Endothelial cell (in vitro differentiated cells): ENCODE results near the gene EDA2R. TPM values are rescaled to one million over a fixed set of nuclear protein-coding genes. Genes with fewer than 3 reads are reported as not detected.

ENCODE experiments used
- DNase-seq: peaks from one replicate; pipeline ENCODE4 v3.0.0; 2021; ENCODE audit warnings: low spot score
- H3K27ac Mint-ChIP-seq: one replicate; pipeline ENCODE4 v1.8.0; 2021; ENCODE audit warnings: mixed read lengths, inconsistent platforms; ENCODE audit not compliant: unreplicated experiment
- H3K27me3 Mint-ChIP-seq: one replicate; pipeline ENCODE4 v1.8.0; 2021; ENCODE audit warnings: mild to moderate bottlenecking, moderate library complexity, mixed read lengths, inconsistent platforms; ENCODE audit not compliant: unreplicated experiment
- H3K36me3 Mint-ChIP-seq: one replicate; pipeline ENCODE4 v1.8.0; 2021; ENCODE audit warnings: mild to moderate bottlenecking, low read depth, mixed read lengths, inconsistent platforms; ENCODE audit not compliant: unreplicated experiment
- H3K4me1 Mint-ChIP-seq: one replicate; pipeline ENCODE4 v1.8.0; 2021; ENCODE audit warnings: mild to moderate bottlenecking, mixed read lengths, inconsistent platforms; ENCODE audit not compliant: unreplicated experiment
- H3K4me3 Mint-ChIP-seq: one replicate; pipeline ENCODE4 v1.8.0; 2021; ENCODE audit warnings: mild to moderate bottlenecking, mixed read lengths, inconsistent platforms; ENCODE audit not compliant: unreplicated experiment
- H3K9me3 Mint-ChIP-seq: one replicate; pipeline ENCODE4 v1.8.0; 2021; ENCODE audit warnings: mixed read lengths, inconsistent platforms; ENCODE audit not compliant: unreplicated experiment
- total RNA-seq: library from RNA; stranded (reverse); fragmentation: NEBNext Ultra II Directional; extraction: Animal tissue kit (Norgen Biotek cat#: 25700); gene quantifications from one replicate; pipeline ENCODE4 v1.2.1, GENCODE V29; 2021; ENCODE audit not compliant: unreplicated experiment
- TF ChIP-seq, protein P1 (sequence below): fragments of 200-600 bp; sonication (generic); IDR thresholded peaks from one replicate; pipeline ENCODE4 v1.5.0; 2021; ENCODE audit warnings: antibody characterized with exemption; ENCODE audit not compliant: unreplicated experiment

EDA2R gene
- total RNA-seq, 1 donor from 2014 or later = 13.0 TPM

DNA sequence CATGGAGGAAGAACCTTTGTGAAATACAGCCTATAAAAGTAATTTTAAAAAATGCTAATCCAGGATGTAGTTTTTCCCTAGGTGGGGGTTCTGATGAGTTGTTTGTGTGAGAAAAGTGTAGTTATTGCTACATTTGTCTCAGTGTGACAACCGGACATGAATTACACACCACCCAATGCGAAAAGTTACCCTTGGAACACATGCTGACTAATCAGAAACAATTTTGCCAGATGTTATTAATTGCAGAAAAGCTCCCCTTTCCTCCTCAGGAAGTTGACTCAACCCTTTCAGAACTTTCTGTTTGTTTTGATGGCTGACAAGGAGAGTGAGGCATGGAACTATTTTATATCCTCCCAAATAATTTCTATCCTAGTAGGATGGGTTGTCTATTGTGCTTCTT is 38.1 kb upstream of the EDA2R start:
- no peak overlapping the region for H3K4me3 Mint-ChIP-seq
- H3K9me3 Mint-ChIP-seq = no peaks in the 10 kb centered on the region
- TF ChIP-seq, protein P1, sequence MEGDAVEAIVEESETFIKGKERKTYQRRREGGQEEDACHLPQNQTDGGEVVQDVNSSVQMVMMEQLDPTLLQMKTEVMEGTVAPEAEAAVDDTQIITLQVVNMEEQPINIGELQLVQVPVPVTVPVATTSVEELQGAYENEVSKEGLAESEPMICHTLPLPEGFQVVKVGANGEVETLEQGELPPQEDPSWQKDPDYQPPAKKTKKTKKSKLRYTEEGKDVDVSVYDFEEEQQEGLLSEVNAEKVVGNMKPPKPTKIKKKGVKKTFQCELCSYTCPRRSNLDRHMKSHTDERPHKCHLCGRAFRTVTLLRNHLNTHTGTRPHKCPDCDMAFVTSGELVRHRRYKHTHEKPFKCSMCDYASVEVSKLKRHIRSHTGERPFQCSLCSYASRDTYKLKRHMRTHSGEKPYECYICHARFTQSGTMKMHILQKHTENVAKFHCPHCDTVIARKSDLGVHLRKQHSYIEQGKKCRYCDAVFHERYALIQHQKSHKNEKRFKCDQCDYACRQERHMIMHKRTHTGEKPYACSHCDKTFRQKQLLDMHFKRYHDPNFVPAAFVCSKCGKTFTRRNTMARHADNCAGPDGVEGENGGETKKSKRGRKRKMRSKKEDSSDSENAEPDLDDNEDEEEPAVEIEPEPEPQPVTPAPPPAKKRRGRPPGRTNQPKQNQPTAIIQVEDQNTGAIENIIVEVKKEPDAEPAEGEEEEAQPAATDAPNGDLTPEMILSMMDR = no peak
- DNase-seq = no peak
- H3K4me1 Mint-ChIP-seq = peaks cover 4% of the 10 kb centered on the region
- no peaks in the 10 kb centered on the region for H3K27me3 Mint-ChIP-seq
- H3K27ac Mint-ChIP-seq = no peak overlapping the region
- H3K36me3 Mint-ChIP-seq = no peaks in the 10 kb centered on the region

DNA sequence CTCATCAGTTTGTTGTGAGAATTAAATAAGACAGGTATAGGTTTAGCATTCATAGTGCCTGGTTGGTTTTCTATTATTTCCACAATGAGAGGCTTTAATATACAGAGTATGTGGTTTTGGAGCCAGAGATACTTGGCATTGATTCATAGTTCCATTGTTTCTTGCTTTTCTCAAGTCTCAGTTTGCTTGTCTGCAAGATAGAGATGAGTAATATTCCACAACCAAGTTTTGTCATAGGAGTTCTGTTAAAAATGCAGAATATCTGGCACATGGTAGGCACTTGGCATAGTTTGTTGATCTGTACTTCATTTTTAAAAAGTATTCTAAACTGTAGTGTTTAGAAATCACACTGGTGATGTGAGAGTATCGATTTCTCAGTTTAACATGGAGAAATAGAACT is 37.5 kb upstream of the EDA2R start:
- TF ChIP-seq, protein P1 = no peak
- Mint-ChIP-seq H3K27ac (peak overlapping the region; percentile 75), H3K9me3 (no peaks in the 10 kb centered on the region), H3K36me3 (no peaks in the 10 kb centered on the region), H3K4me3 (no peak overlapping the region), H3K27me3 (no peaks in the 10 kb centered on the region), H3K4me1 (peaks cover 4% of the 10 kb centered on the region)
- no peak for DNase-seq

DNA sequence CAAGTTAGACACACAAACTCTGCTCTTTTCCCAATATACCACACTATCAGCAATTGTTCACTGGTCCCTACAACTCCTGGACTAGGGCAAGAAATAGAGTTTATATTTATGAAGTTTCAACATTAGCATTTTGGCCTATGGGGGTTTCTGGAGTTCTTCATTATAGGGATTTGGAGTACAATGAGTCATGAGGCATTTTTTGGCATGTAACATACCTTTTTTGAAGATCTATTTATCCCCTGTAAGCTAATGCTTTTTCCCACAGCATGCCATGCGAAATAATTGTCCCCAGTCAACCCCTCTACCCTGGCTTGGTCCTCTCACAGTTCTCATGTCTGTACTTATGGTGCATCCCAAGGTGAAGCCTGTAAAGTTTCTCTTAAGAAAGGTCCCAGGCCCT is 36.7 kb upstream of the EDA2R start:
- TF ChIP-seq, protein P1 = no peak
- no peak overlapping the region for H3K4me3 Mint-ChIP-seq
- no peak overlapping the region for H3K27ac Mint-ChIP-seq
- no peak for DNase-seq
- H3K36me3 Mint-ChIP-seq = no peaks in the 10 kb centered on the region
- H3K9me3 Mint-ChIP-seq = no peaks in the 10 kb centered on the region
- no peaks in the 10 kb centered on the region for H3K27me3 Mint-ChIP-seq
- peaks cover 4% of the 10 kb centered on the region for H3K4me1 Mint-ChIP-seq

DNA sequence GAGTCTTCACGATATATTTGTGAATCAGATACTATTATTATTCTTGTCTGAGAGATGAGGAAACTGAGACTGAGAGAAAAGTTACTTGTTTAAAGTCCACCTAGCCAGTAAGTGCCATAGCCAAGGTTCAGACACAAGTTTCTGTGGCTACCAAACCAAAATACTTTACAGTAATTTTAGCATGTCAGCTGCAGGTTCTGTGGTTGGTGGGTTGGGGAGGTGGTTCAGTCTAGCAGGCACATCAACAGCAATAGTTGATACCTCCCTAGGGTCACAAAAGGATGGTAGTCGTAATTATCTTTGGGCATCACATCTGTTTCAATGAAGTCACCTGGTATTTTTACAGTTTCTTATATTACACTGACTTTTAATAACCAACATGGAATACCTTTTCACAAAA is 35.6 kb upstream of the EDA2R start:
- TF ChIP-seq, protein P1 = no peak
- Mint-ChIP-seq H3K9me3 (no peaks in the 10 kb centered on the region), H3K27ac (no peak overlapping the region), H3K4me3 (no peak overlapping the region), H3K4me1 (peaks cover 4% of the 10 kb centered on the region), H3K36me3 (no peaks in the 10 kb centered on the region), H3K27me3 (no peaks in the 10 kb centered on the region)
- no peak for DNase-seq

DNA sequence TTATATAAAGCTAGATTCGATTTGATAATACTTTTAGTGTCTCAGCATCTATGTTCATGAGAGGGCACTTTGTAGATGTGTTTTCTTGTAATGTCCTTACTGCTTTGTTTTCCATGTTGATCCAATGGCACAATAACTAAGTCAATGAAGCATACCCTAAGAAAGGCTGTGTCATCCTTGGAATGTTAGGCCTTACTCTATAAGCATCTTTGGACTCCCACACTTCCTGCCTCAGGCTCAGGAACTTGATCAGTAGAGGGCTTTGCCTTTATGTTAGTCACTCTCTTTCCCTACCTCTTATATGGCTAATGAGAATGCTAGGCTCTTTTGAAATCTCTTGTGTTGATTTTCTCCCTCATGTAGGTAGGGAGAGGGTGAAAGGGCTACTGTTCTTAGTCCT is 33.2 kb upstream of the EDA2R start:
- peaks cover 2% of the 10 kb centered on the region for H3K4me1 Mint-ChIP-seq
- DNase-seq = no peak
- TF ChIP-seq, protein P1 = no peak
- no peaks in the 10 kb centered on the region for H3K9me3 Mint-ChIP-seq
- no peaks in the 10 kb centered on the region for H3K27me3 Mint-ChIP-seq
- H3K27ac Mint-ChIP-seq = no peak overlapping the region
- no peak overlapping the region for H3K4me3 Mint-ChIP-seq
- no peaks in the 10 kb centered on the region for H3K36me3 Mint-ChIP-seq
